ENCODE measurements around the gene ABHD17C. TPM values are rescaled to one million over a fixed set of nuclear protein-coding genes. Genes with fewer than 3 reads are reported as not detected.
A peak's percentile ranks its signal among the peaks of the same experiment; 100 is the strongest.

Gene ABHD17C
- total RNA-seq, 1 donor from 2014 or later: 41.4 TPM

DNA sequence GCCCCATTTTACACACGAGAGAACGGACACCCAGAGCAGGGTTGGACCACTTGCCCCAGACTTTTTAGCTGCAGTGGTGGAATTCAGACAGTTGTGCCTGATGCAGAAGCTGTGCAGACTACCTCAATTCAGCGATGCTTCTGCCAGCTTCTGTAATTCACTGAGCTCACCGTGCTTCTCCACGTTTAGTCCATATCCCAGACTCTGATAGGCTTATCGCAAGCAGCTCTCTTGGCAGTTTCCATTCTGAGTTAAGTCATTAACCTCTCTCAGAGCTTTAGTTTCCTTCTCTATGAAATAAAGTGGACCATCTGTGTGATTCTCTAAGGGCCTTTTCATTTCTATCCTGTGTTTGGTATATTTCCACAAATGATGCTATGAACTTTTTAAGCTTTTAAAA is 37.1 kb downstream of the ABHD17C start:
- Histone ChIP-seq H3K9me3 (no peaks in the 10 kb centered on the region), H3K36me3 (no peaks in the 10 kb centered on the region), H3K27ac (no peak overlapping the region), H3K4me1 (peaks cover 19% of the 10 kb centered on the region), H3K27me3 (no peaks in the 10 kb centered on the region), H3K4me3 (no peak overlapping the region)
- DNase-seq (no peak), ATAC-seq (no peak)
- intact Hi-C loops (cut with DNase I): no loop called here
- TF ChIP-seq, protein P1, sequence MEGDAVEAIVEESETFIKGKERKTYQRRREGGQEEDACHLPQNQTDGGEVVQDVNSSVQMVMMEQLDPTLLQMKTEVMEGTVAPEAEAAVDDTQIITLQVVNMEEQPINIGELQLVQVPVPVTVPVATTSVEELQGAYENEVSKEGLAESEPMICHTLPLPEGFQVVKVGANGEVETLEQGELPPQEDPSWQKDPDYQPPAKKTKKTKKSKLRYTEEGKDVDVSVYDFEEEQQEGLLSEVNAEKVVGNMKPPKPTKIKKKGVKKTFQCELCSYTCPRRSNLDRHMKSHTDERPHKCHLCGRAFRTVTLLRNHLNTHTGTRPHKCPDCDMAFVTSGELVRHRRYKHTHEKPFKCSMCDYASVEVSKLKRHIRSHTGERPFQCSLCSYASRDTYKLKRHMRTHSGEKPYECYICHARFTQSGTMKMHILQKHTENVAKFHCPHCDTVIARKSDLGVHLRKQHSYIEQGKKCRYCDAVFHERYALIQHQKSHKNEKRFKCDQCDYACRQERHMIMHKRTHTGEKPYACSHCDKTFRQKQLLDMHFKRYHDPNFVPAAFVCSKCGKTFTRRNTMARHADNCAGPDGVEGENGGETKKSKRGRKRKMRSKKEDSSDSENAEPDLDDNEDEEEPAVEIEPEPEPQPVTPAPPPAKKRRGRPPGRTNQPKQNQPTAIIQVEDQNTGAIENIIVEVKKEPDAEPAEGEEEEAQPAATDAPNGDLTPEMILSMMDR (IDR thresholded peaks at IDR 0.05): no peak

DNA sequence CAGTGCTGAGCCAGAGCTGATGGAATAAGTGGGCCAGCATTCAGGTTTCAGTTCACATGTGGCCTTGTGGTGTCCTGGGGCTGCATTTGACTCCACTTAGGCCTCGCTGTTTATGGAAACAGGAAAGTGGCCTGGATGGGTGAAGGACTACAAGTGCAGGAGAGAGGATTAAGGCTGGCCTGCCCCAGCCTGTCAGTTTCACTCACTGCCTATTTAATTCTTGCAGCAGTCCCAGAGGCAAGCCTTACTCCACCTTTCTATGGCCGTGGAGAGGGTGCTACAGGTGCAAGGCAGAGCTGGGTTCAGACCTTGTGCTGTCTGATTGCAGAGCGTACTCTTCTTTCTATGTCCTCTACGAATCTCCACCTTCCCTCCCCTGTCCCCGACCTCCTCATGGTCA is 37.7 kb downstream of the ABHD17C start:
- H3K4me3 ChIP-seq: no peak overlapping the region
- ATAC-seq (peak; percentile 28), DNase-seq (no peak)
- intact Hi-C loops (cut with DNase I): no loop called here
- no peaks in the 10 kb centered on the region for H3K27me3 ChIP-seq
- peaks cover 19% of the 10 kb centered on the region for H3K4me1 ChIP-seq
- H3K36me3 ChIP-seq: no peaks in the 10 kb centered on the region
- TF ChIP-seq, protein P1 (IDR thresholded peaks at IDR 0.05): no peak
- H3K27ac ChIP-seq: no peak overlapping the region
- H3K9me3 ChIP-seq: no peaks in the 10 kb centered on the region

DNA sequence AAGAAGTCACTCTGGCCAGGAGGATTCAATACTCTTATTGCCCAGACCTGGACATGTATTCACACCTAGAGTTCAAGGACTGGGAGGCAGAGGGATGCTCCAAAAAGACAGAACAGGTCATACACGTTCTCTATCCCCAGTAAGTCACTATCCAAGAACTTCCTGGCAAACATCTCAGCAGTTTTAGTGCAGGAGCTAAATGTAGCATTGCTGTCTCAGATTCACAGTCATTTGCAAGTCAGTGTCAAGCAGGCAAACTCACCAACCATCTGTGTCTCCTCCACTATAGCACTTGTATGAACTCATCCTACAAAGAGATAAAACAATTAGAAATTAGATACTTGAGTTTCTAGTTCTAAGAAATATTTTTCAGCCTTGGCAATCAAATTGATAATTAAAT is 38.4 kb downstream of the ABHD17C start:
- ATAC-seq (no peak), DNase-seq (no peak)
- TF ChIP-seq, protein P1 (IDR thresholded peaks at IDR 0.05): no peak
- H3K36me3 ChIP-seq: no peaks in the 10 kb centered on the region
- H3K4me3 ChIP-seq: no peak overlapping the region
- peaks cover 19% of the 10 kb centered on the region for H3K4me1 ChIP-seq
- intact Hi-C loops (cut with DNase I): no loop called here
- H3K9me3 ChIP-seq: no peaks in the 10 kb centered on the region
- H3K27me3 ChIP-seq: no peaks in the 10 kb centered on the region
- no peak overlapping the region for H3K27ac ChIP-seq

DNA sequence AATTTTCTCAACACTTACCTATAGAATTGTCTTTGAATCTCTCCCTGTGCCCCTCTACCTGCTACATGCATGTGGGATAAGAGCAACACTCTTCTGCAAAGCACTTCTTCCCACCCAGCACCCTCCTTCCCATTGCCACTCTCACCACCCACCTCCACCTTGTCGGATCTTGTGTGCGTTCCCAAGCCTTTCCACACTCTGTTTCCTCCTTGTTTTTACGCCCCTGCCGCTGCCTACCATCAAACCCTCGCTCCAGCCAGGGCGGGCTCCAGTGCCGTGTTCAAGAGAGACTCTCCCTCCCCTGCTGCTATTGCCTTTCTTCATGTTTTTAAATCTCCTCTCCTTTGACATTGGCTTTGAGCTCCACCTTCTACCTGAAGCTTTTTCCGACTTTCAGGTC is 40.2 kb downstream of the ABHD17C start:
- TF ChIP-seq, protein P1 (IDR thresholded peaks at IDR 0.05): no peak

DNA sequence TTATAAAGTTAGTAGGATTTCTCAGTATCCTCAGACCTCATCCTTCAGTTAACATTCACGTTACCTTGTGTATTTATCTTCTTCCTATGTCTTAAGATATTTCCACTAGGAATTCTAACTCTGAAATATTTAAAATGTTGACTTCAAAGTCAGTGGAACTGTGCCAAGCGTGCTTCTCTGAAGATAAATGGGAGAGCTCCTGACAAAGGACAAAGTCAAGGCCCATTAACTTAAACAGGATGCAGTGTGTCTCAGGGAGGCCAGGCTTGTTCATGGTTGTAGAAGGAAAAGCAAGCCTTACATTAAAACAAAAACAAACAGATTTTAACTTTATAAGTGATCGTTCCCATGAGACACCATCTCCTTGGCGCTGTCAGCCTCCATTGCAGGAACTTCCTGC is 41.5 kb downstream of the ABHD17C start:
- no peaks in the 10 kb centered on the region for H3K9me3 ChIP-seq
- TF ChIP-seq, protein P1 (IDR thresholded peaks at IDR 0.05): no peak
- ATAC-seq (no peak), DNase-seq (no peak)
- no peak overlapping the region for H3K4me3 ChIP-seq
- no peaks in the 10 kb centered on the region for H3K36me3 ChIP-seq
- H3K27me3 ChIP-seq: no peaks in the 10 kb centered on the region
- H3K4me1 ChIP-seq: peaks cover 25% of the 10 kb centered on the region
- no peak overlapping the region for H3K27ac ChIP-seq
- intact Hi-C loops (cut with DNase I): no loop called here

More for the DNA sequence above, 40.2 kb downstream of the ABHD17C start:
- Histone ChIP-seq H3K27me3 (no peaks in the 10 kb centered on the region), H3K4me3 (no peak overlapping the region), H3K9me3 (no peaks in the 10 kb centered on the region), H3K4me1 (peaks cover 28% of the 10 kb centered on the region), H3K36me3 (no peaks in the 10 kb centered on the region), H3K27ac (no peak overlapping the region)
- ATAC-seq: no peak
- no peak for DNase-seq
- intact Hi-C loops (cut with DNase I): no loop called here

DNA sequence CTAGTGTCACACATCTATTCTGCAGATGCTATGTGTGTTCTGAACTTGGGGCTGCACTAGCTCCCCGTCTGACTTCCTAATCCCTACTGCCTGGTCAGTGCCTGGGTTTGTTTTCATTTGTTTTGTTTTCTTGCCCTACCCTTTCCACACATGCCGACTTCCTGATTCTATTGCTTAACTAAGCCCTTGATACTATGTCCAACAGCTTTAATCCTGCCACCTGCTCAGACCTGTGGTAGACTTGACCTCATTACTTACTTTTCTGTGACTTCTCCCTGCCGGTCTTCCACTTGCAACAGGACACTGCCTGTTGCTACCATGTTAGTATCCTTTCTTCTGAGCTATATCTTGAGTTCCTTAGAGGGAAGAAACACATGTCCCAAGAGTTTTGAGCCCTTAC is 44.8 kb downstream of the ABHD17C start:
- no peaks in the 10 kb centered on the region for H3K9me3 ChIP-seq
- no peak overlapping the region for H3K4me3 ChIP-seq
- no peaks in the 10 kb centered on the region for H3K36me3 ChIP-seq
- ATAC-seq (peak; percentile 83), DNase-seq (no peak)
- TF ChIP-seq, protein P1 (IDR thresholded peaks at IDR 0.05): no peak
- H3K4me1 ChIP-seq: peaks cover 45% of the 10 kb centered on the region
- intact Hi-C loops (cut with DNase I): no loop called here
- no peak overlapping the region for H3K27ac ChIP-seq
- no peaks in the 10 kb centered on the region for H3K27me3 ChIP-seq
